Endothelial cell of umbilical vein (primary cell): Measurements from ENCODE around the gene OR3A2.
"Not testable (repeated sequence)": the region's sequence is repeated elsewhere in the genome, so short reads cannot be mapped to it uniquely, and the experiment has no call there.

ENCODE experiments used
- EZH2 ChIP-seq: IDR thresholded peaks from 2 replicates; pipeline ENCODE4 v1.6.1; 2012; ENCODE audit warnings: borderline replicate concordance, low read depth, mild to moderate bottlenecking, moderate library complexity, low read length, inconsistent platforms; ENCODE audit not compliant: severe bottlenecking
- FOS ChIP-seq: IDR thresholded peaks from 2 replicates; pipeline ENCODE4 v1.6.1; 2011; ENCODE audit warnings: mild to moderate bottlenecking, low read length, moderate library complexity, borderline replicate concordance; ENCODE audit not compliant: insufficient read depth
- GATA2 ChIP-seq: IDR thresholded peaks from 2 replicates; pipeline ENCODE4 v1.7.0; 2011; ENCODE audit warnings: low read depth, mild to moderate bottlenecking, moderate library complexity, mixed read lengths, low read length; ENCODE audit not compliant: insufficient read length, insufficient read depth
- JUN ChIP-seq: IDR thresholded peaks from 2 replicates; pipeline ENCODE4 v1.6.1; 2011; ENCODE audit warnings: borderline replicate concordance, low read depth; ENCODE audit not compliant: insufficient read length, insufficient read depth
- MAX ChIP-seq: IDR thresholded peaks from 2 replicates; pipeline ENCODE4 v1.6.1; 2011; ENCODE audit not compliant: insufficient read depth, insufficient read length
- MYC ChIP-seq: IDR thresholded peaks from one replicate; pipeline ENCODE4 v1.6.1; 2011; ENCODE audit warnings: mild to moderate bottlenecking, low read depth, low read length
- POLR2A ChIP-seq: IDR thresholded peaks from 2 replicates; pipeline ENCODE4 v1.6.1; 2012; ENCODE audit warnings: low read depth, mild to moderate bottlenecking, control low read depth, low read length
- POLR2AphosphoS5 ChIP-seq: IDR thresholded peaks from 2 replicates; pipeline ENCODE4 v1.6.1; 2012; ENCODE audit warnings: low read depth, mild to moderate bottlenecking, control low read depth, low read length, moderate library complexity; ENCODE audit not compliant: insufficient read depth
- TF ChIP-seq, protein P1 (sequence below), 2 donors: IDR thresholded peaks; 1 replicate in 1 of 2; 2 replicates in 1 of 2; pipeline ENCODE4 v1.5.1; 2011; ENCODE audit warnings: low read length in 2 of 2, mild to moderate bottlenecking in 2 of 2, moderate library complexity in 2 of 2, control low read depth in 1 of 2, inconsistent platforms in 1 of 2, low read depth in 1 of 2; ENCODE audit not compliant: insufficient read depth in 1 of 2; ENCODE audit errors: extremely low read depth in 1 of 2

DNA sequence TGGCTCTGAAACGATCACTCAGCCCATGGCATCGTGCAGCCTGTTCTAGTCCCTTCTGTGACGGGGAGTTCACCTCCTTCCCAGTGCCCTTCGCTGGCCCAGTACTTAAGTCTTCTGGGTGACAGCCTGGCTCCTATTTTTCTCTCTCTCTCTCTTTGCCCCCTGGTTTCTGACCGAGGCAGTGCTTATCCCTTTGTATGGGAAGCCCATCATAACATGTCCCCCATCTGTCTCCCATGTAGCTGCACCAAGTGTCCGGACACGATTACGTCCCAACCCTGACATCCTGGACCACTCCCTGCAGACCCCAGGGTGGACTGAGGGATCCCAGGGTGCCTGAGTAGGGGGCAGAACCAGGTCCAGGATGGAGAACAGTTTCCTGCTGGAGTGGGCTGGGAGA, 153.8 kb downstream of the OR3A2 start:
- TF ChIP-seq POLR2A, EZH2, POLR2AphosphoS5, JUN, MAX, MYC, FOS, GATA2: not testable (repeated sequence)
- TF ChIP-seq, protein P1, sequence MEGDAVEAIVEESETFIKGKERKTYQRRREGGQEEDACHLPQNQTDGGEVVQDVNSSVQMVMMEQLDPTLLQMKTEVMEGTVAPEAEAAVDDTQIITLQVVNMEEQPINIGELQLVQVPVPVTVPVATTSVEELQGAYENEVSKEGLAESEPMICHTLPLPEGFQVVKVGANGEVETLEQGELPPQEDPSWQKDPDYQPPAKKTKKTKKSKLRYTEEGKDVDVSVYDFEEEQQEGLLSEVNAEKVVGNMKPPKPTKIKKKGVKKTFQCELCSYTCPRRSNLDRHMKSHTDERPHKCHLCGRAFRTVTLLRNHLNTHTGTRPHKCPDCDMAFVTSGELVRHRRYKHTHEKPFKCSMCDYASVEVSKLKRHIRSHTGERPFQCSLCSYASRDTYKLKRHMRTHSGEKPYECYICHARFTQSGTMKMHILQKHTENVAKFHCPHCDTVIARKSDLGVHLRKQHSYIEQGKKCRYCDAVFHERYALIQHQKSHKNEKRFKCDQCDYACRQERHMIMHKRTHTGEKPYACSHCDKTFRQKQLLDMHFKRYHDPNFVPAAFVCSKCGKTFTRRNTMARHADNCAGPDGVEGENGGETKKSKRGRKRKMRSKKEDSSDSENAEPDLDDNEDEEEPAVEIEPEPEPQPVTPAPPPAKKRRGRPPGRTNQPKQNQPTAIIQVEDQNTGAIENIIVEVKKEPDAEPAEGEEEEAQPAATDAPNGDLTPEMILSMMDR (IDR thresholded peaks at IDR 0.05; ENCODE audit: extremely low read depth in 1 of 2, insufficient read depth in 1 of 2, low read depth in 1 of 2, low read length in 2 of 2): not testable (repeated sequence)
